Dermis blood vessel endothelial cell (primary cell): ENCODE data around the gene NDUFB7. TPM values are rescaled to one million over a fixed set of nuclear protein-coding genes. Genes with fewer than 3 reads are reported as not detected.
A peak's percentile ranks its signal among the peaks of the same experiment; 100 is the strongest.
"Not testable (repeated sequence)": the region's sequence is repeated elsewhere in the genome, so short reads cannot be mapped to it uniquely, and the experiment has no call there.

Source experiments
- DNase-seq: peaks from one replicate; pipeline ENCODE4 v3.0.0; 2010
- total RNA-seq: library from RNA; depleted of rRNA; stranded (reverse); fragments of >200 nt; gene quantifications from 2 replicates; pipeline ENCODE4 v1.2.3, GENCODE V29; 2014

NDUFB7 gene
- total RNA-seq, 1 donor from 2014 or later: 268 TPM

- DNase-seq: no peak
Observed at GRCh38 chr19:14553042-14553938, 18.6 kb downstream of the NDUFB7 start.

- not testable (repeated sequence) for DNase-seq
Observed at GRCh38 chr19:14552006-14552360, 19.9 kb downstream of the NDUFB7 start.

- DNase-seq: peak; percentile 21
Observed at GRCh38 chr19:14551134-14552005, 20.5 kb downstream of the NDUFB7 start.

- DNase-seq: peak; percentile 24
Observed at GRCh38 chr19:14550201-14550754, 21.6 kb downstream of the NDUFB7 start.

- no peak for DNase-seq
Observed at GRCh38 chr19:14545716-14546082, 26.2 kb downstream of the NDUFB7 start.

- no peak for DNase-seq
Observed at GRCh38 chr19:14544977-14545715, 26.7 kb downstream of the NDUFB7 start.

GRCh38 chr19:14544047-14544446, 27.8 kb downstream of the NDUFB7 start:
- no peak for DNase-seq

GRCh38 chr19:14542711-14543328, 29.0 kb downstream of the NDUFB7 start:
- peak; percentile 47 for DNase-seq

- DNase-seq: not testable (repeated sequence)
Observed at GRCh38 chr19:14541979-14542378, 29.9 kb downstream of the NDUFB7 start.

- no peak for DNase-seq
Observed at GRCh38 chr19:14540741-14541525, 30.9 kb downstream of the NDUFB7 start.

GRCh38 chr19:14536926-14537692, 34.8 kb downstream of the NDUFB7 start:
- peak; percentile 89 for DNase-seq

GRCh38 chr19:14533450-14533849, 38.4 kb downstream of the NDUFB7 start:
- no peak for DNase-seq

GRCh38 chr19:14530506-14530905, 41.4 kb downstream of the NDUFB7 start:
- DNase-seq: no peak

GRCh38 chr19:14530005-14530348, 41.9 kb downstream of the NDUFB7 start:
- DNase-seq: no peak

- peak; percentile 100 for DNase-seq
Observed at GRCh38 chr19:14529254-14530004, 42.4 kb downstream of the NDUFB7 start, which contains the start of gene TECR. Gene TECR, plus strand, starts transcription at chr19:14529594. Its CDS starts 103 bp downstream, at chr19:14529697.

GRCh38 chr19:14528419-14529253, 43.2 kb downstream of the NDUFB7 start:
- DNase-seq: no peak

- DNase-seq: no peak
Observed at GRCh38 chr19:14526423-14526822, 45.4 kb downstream of the NDUFB7 start.

GRCh38 chr19:14525729-14526128, 46.1 kb downstream of the NDUFB7 start:
- DNase-seq: no peak

- DNase-seq: no peak
Observed at GRCh38 chr19:14520543-14520942, 51.3 kb downstream of the NDUFB7 start.
